GM13976 (cell line): ENCODE data around the gene EPN2.

Experiments
- DNase-seq: peaks from one replicate; pipeline ENCODE4 v3.0.0; 2012; ENCODE audit warnings: low spot score
- CTCF ChIP-seq: IDR thresholded peaks from 2 replicates; pipeline ENCODE4 v1.5.1; 2012; ENCODE audit warnings: borderline replicate concordance, mild to moderate bottlenecking; ENCODE audit not compliant: insufficient read depth; ENCODE audit errors: extremely low read depth, missing control alignments, control extremely low read depth
- in situ Hi-C: fragments of 300-500 bp; cut with MboI; formaldehyde crosslinking; loops from one replicate; pipeline ENCODE4 v1.12.0; 2022; ENCODE audit warnings: low sequenced_read_pairs, mixed read lengths, inconsistent platforms; ENCODE audit not compliant: unreplicated experiment

The EPN2 gene

GRCh38 chr17:19250421-19251173, 13.4 kb downstream of the EPN2 start:
- DNase-seq: no peak
- TF ChIP-seq CTCF: no peak
- in situ Hi-C loops: no loop called here

- in situ Hi-C loops: no loop called here
- TF ChIP-seq CTCF: no peak
- no peak for DNase-seq
Measured at GRCh38 chr17:19253112-19253511, 15.9 kb downstream of the EPN2 start.

- in situ Hi-C loops: no loop called here
- no peak for TF ChIP-seq CTCF
- no peak for DNase-seq
Measured at GRCh38 chr17:19254651-19255050, 17.5 kb downstream of the EPN2 start.

GRCh38 chr17:19255279-19255678, 18.1 kb downstream of the EPN2 start:
- no peak for TF ChIP-seq CTCF
- in situ Hi-C loops: no loop called here
- DNase-seq: no peak

- DNase-seq: no peak
- in situ Hi-C loops: no loop called here
- TF ChIP-seq CTCF: no peak
Measured at GRCh38 chr17:19258371-19258770, 21.2 kb downstream of the EPN2 start.

GRCh38 chr17:19260958-19261357, 23.8 kb downstream of the EPN2 start:
- DNase-seq: no peak
- in situ Hi-C loops: no loop called here
- TF ChIP-seq CTCF: no peak
